DMS 273 treated with DMSO at 0.1 percent for 48 hours (cell line): ENCODE results near the gene ELOVL3.

ENCODE experiments used
- DNase-seq: peaks from one replicate; lab custom pipeline; 2025; lab: John Stamatoyannopoulos, UW

The ELOVL3 gene

DNA sequence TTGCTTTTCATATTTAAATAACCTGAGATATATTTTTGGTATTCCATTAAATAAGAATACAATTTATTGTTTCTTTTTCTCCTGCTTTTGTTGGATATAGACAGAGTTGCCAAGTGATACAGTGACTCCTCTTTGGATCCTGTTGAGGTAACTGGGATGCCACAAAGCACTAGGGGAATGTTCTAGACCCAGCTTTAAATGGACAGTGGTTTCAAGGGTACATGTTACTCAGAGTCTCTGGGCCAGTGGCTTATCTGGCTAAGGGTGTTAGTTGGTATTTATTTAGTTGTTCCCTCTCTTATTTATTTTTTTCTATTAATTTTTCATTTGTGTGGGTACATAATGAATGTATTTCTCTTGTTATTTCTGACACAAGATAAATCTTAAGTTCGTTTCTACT lies 28.3 kb downstream of the ELOVL3 start:
- DNase-seq = no peak

GRCh38 chr10:102255404-102255803 lies 29.3 kb downstream of the ELOVL3 start:
- no peak for DNase-seq

GRCh38 chr10:102261196-102261595 lies 35.1 kb downstream of the ELOVL3 start:
- DNase-seq = no peak

- no peak for DNase-seq
Measured at GRCh38 chr10:102261842-102262241, 35.7 kb downstream of the ELOVL3 start.

DNA sequence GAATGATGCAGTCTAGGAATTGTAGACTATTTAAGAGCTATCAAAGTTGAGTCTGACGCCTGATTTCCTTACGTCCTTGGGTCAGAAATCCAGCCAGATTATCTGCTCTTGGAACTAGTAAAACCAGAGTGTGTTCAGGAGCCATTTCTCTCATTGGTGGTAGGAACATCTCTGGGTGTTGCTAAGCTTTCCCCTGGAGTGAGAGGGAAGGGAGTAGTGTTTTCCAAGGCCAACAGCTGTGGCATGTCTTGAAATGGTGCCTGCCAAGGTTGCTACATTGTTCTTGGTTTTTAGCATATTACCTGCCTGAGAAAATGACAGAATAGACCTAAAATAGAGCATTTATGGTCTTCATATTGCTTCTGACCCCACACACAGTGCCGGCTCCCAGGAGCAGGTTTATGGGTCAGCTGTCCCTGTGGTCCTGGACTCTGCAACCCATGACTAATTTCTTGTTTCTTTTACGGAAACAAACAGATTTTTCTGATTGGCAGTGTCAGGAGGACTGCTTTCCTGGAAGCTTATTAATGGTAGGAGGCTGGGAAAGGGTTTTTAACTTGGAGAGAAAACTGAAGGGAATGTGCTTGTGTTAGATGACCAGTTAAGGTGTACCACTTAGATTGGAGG lies 36.8 kb downstream of the ELOVL3 start:
- DNase-seq = no peak

DNA sequence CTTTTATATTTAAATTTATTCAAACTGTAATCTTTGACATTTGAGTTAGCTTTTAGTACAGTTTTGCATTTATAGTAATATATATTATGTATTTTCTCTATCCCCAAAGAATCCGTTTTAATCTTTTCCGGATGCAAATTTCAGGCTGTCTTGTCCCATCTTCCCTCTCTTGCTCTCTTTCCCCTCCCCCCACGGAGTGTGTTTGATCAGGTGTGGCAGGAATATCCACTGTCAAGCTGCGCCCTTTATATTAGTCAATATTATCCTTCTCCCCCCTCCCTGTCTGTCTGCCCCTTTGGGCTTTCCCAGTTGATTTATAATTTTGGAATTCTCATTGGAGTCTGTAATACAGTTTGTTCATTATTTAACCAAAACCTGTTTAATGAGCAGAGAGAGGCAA lies 38.3 kb downstream of the ELOVL3 start:
- no peak for DNase-seq

- no peak for DNase-seq
Measured at GRCh38 chr10:102266670-102267069, 40.6 kb downstream of the ELOVL3 start.

GRCh38 chr10:102267748-102268147 lies 41.6 kb downstream of the ELOVL3 start:
- no peak for DNase-seq

- DNase-seq = no peak
Measured at GRCh38 chr10:102268375-102268888, 42.3 kb downstream of the ELOVL3 start.

DNA sequence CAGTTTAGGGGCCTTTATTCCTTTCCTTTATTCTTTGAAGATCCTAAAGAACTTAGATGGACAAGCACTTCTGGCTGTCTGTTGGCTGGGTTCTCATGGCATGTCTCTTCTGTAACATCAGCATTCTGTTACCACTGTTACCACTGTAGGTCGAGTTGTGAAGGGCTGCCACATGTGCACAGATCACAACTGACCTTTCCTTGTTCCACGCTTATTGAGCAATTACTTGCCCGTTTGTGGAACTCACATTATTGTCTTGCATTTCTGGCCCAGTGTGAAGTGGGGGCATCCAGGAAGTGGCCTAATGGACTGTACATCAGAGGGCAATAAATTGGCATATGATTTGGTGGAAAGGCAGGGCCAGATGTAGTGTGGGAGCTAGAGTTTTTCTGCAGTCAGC lies 42.9 kb downstream of the ELOVL3 start:
- no peak for DNase-seq

GRCh38 chr10:102274062-102274461 lies 48.0 kb downstream of the ELOVL3 start:
- DNase-seq = no peak

DNA sequence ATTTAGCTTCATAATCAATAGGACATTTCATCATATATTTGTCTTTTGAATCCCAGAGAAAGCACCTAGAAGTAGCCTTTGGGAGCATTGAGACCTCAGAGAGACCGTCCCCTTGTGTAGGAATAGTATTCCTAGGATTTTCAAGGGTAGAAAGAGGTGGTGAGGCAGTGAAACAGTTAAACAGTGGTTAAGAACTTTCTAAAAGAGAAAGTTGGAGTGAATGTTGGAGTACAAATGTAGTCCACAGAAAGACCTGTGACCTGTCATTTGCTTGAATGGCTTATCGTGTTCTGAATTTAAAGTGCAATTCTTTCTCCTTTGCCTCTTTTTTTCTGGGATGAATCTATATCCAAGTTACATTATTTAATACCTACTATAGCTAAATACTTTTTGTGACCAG lies 49.2 kb downstream of the ELOVL3 start:
- no peak for DNase-seq

DNA sequence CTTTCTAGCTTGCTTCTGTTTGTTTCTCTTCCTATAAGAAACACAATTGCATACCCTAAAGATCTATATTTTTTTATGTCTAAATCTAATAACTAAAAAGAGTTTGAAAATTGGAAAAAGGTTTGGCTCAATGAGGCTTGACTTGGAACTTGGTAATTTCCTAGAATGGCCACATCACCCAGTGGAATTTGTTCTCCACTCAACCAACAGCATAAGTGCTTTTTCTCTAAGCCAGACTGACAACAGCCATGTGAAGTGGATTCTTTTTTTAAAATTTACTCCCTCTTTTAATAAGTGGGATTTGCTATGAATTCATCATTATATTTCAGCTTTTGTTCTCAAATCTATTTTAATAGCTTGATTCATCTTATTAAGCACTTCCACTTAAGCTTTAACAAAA lies 53.0 kb downstream of the ELOVL3 start:
- DNase-seq = no peak
